Measurements from ENCODE around the gene LYPD8.

LYPD8 gene

GRCh38 chr1:248739572-248740205 is 15.9 kb downstream of the LYPD8 start:
- 0 out of 2 replicates have a peak, but pooled peaks cover 8% of the 10 kb centered on the region for H3K4me1 ChIP-seq (ENCODE audit: low read length)
- H3K9ac ChIP-seq (ENCODE audit: low read length), result no peak overlapping the region
- DNase-seq, result peak; percentile 37
- no peaks in the 10 kb centered on the region for H3K27me3 ChIP-seq (replicated peaks; ENCODE audit: insufficient read depth, low read length)
- no peak for TF ChIP-seq EZH2 (optimal IDR thresholded peaks at IDR 0.05; ENCODE audit: low read depth, low read length)
- TF ChIP-seq CTCF (IDR thresholded peaks at IDR 0.05; ENCODE audit: low read length), result no peak
- no peak for TF ChIP-seq EZH2phosphoT487 (IDR thresholded peaks at IDR 0.05; ENCODE audit: low read length)
- H3K9me2 ChIP-seq (replicated peaks; ENCODE audit: insufficient read depth, low read length), result no peaks in the 10 kb centered on the region
- no peaks in the 10 kb centered on the region for H3F3A ChIP-seq (ENCODE audit: insufficient read depth, low read length)
- peak overlapping the region; percentile 25; the same call in 1 of the 2 replicates for H2AFZ ChIP-seq (ENCODE audit: low read length)
- no peak overlapping the region for H3K4me3 ChIP-seq (ENCODE audit: low read length)
- no peaks in the 10 kb centered on the region for H3K36me3 ChIP-seq (replicated peaks; ENCODE audit: insufficient read depth, low read length)
- no peak overlapping the region for H3K4me2 ChIP-seq (ENCODE audit: low read depth, low read length)
- no peak overlapping the region for H3K27ac ChIP-seq (ENCODE audit: low read length)
- no peaks in the 10 kb centered on the region for H3K9me3 ChIP-seq (replicated peaks; ENCODE audit: insufficient read depth, low read length)
- H4K20me1 ChIP-seq (ENCODE audit: insufficient read depth, low read length), result no peaks in the 10 kb centered on the region
- H3K79me2 ChIP-seq (ENCODE audit: low read length), result no peaks in the 10 kb centered on the region

DNA sequence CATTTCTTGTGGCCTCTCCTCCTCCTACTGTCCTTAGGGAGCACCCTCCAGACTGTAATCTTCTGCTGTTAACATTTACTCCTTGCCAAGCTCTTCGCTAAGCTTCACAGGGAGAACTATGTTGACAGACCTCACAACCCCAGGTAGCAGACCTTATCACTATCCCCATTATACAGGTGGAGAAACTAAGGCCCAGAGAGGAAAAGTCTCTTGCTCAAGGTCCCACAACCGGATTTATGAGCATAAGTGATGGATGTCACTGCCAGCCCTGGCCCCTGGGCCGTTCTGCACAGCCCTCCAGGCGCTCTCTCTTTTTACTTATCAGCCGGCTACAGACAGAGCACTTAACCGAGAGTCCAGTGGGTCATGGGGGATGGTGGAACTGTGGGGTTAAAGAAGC is 18.1 kb downstream of the LYPD8 start:
- Histone ChIP-seq H3K9ac (ENCODE audit: low read length) (no peak overlapping the region), H3F3A (ENCODE audit: insufficient read depth, low read length) (no peaks in the 10 kb centered on the region), H2AFZ (ENCODE audit: low read length) (no peak overlapping the region), H3K4me2 (ENCODE audit: low read depth, low read length) (no peak overlapping the region), H3K9me2 (replicated peaks; ENCODE audit: insufficient read depth, low read length) (no peaks in the 10 kb centered on the region), H4K20me1 (ENCODE audit: insufficient read depth, low read length) (no peaks in the 10 kb centered on the region), H3K27ac (ENCODE audit: low read length) (no peak overlapping the region), H3K4me1 (ENCODE audit: low read length) (0 out of 2 replicates have a peak, but pooled peaks cover 8% of the 10 kb centered on the region), H3K27me3 (replicated peaks; ENCODE audit: insufficient read depth, low read length) (no peaks in the 10 kb centered on the region), H3K36me3 (replicated peaks; ENCODE audit: insufficient read depth, low read length) (no peaks in the 10 kb centered on the region), H3K4me3 (ENCODE audit: low read length) (no peak overlapping the region), H3K79me2 (ENCODE audit: low read length) (no peaks in the 10 kb centered on the region), H3K9me3 (replicated peaks; ENCODE audit: insufficient read depth, low read length) (no peaks in the 10 kb centered on the region)
- no peak for DNase-seq
- TF ChIP-seq CTCF (IDR thresholded peaks at IDR 0.05; ENCODE audit: low read length) (no peak), EZH2phosphoT487 (IDR thresholded peaks at IDR 0.05; ENCODE audit: low read length) (no peak), EZH2 (optimal IDR thresholded peaks at IDR 0.05; ENCODE audit: low read depth, low read length) (no peak)

DNA sequence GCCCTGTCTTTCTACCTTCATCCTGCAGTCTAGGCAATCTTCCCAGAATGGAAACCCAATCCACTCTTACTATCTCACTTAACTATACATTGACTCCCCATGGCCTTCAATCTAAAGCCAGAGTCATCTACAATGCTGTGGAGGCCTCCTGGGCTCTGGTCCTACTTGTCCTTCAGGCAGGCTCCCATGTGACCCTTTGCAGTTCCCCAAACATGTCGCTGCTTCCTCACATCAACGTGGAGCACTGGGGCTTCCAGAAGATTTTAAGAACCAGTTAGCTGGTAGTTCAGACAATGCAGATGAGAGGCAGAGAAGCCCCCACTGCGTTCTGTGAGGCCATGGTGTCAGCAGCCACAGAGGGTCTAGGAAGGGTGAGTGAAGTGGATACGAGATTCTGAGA is 18.6 kb downstream of the LYPD8 start:
- H3K36me3 ChIP-seq (replicated peaks; ENCODE audit: insufficient read depth, low read length), result no peaks in the 10 kb centered on the region
- H3K4me2 ChIP-seq (ENCODE audit: low read depth, low read length), result no peak overlapping the region
- H3K9me2 ChIP-seq (replicated peaks; ENCODE audit: insufficient read depth, low read length), result no peaks in the 10 kb centered on the region
- no peaks in the 10 kb centered on the region for H3K79me2 ChIP-seq (ENCODE audit: low read length)
- no peaks in the 10 kb centered on the region for H3K27me3 ChIP-seq (replicated peaks; ENCODE audit: insufficient read depth, low read length)
- H4K20me1 ChIP-seq (ENCODE audit: insufficient read depth, low read length), result no peaks in the 10 kb centered on the region
- H3K9ac ChIP-seq (ENCODE audit: low read length), result no peak overlapping the region
- DNase-seq, result no peak
- H3K9me3 ChIP-seq (replicated peaks; ENCODE audit: insufficient read depth, low read length), result no peaks in the 10 kb centered on the region
- no peak overlapping the region for H3K27ac ChIP-seq (ENCODE audit: low read length)
- H3K4me3 ChIP-seq (ENCODE audit: low read length), result no peak overlapping the region
- TF ChIP-seq EZH2phosphoT487 (IDR thresholded peaks at IDR 0.05; ENCODE audit: low read length), result no peak
- TF ChIP-seq CTCF (IDR thresholded peaks at IDR 0.05; ENCODE audit: low read length), result no peak
- TF ChIP-seq EZH2 (optimal IDR thresholded peaks at IDR 0.05; ENCODE audit: low read depth, low read length), result no peak
- H3F3A ChIP-seq (ENCODE audit: insufficient read depth, low read length), result no peaks in the 10 kb centered on the region
- H3K4me1 ChIP-seq (ENCODE audit: low read length), result 0 out of 2 replicates have a peak, but pooled peaks cover 8% of the 10 kb centered on the region
- H2AFZ ChIP-seq (ENCODE audit: low read length), result no peak overlapping the region
